HT-29 (cell line): ENCODE results near the gene FGF23. TPM values are rescaled to one million over a fixed set of nuclear protein-coding genes. Genes with fewer than 3 reads are reported as not detected.

ENCODE experiments used
- total RNA-seq: library from RNA; depleted of rRNA; stranded (reverse); fragments of >200 nt; shearing (Covaris generic); gene quantifications from 2 replicates; pipeline ENCODE4 v1.2.3, GENCODE V29; 2014; rRNA removed

FGF23 gene
- total RNA-seq, 1 experiment from 2014 or later, result not detected

Other genes starting within 250 kb of the FGF23 start
- gene CCND2, start 106.0 kb downstream of the FGF23 start, total RNA-seq, result not detected in 2 replicates
- 2.2 and 4.6 TPM in 2 replicates for gene TIGAR, start 58.5 kb downstream of the FGF23 start, total RNA-seq
- gene FGF6, start 66.1 kb upstream of the FGF23 start, total RNA-seq, result not detected in 2 replicates
- 14.7 and 16.2 TPM in 2 replicates for gene RAD51AP1, start 159.2 kb upstream of the FGF23 start, total RNA-seq
- gene DYRK4, start 182.5 kb upstream of the FGF23 start, total RNA-seq, result 6.5 and 8.6 TPM in 2 replicates